Measurements from ENCODE around the gene LCN15.
"Not testable (repeated sequence)": the region's sequence is repeated elsewhere in the genome, so short reads cannot be mapped to it uniquely, and the experiment has no call there.

The LCN15 gene

DNA sequence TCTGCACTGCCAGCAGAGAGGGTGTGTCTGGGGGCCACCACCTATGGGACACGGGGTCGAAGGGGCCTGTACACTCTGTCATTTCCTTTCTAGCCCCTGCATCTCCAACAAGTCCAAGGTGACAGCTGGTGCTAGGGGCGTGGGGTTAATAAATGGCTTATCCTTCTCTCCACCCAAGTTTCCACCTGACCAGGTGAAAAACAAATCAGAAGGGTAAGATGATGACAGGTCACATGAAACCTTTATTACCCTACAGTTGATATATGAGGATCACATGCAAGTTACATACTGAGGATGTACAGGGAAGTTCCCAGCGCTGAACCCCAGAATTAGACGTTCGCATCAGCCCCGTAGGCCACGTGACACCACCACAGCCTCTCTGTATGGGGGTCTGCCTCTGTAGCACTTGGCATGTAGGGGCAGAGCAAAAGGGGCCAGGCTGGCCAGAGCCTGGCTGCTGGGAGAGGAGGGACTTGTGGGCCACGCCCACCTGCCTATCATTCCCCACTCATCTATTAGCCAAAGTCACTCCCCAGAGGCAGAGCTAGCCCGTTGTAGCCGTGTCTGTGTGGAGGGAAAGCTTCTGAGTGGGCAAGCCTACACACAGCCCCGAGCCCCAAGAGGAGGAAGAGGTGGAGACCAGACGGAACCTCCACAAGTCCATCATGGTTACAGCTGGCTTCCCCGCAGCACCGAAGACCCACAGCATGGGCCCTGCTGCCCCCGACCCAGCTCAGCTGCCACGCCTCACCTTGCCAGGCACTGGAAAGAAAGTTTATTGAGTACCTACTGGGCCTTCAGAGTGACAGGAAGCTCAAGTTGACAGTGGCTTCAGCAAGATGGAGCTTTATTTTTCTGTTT lies 29.0 kb upstream of the LCN15 start:
- H3K9me3 ChIP-seq (ENCODE audit: control insufficient read depth, insufficient read depth, low read depth, low read length): no peaks in the 10 kb centered on the region
- H3K4me3 ChIP-seq (ENCODE audit: low read depth, low read length): no peak overlapping the region
- H3K27ac ChIP-seq (ENCODE audit: low read depth, low read length): no peak overlapping the region
- peaks cover 6% of the 10 kb centered on the region; the same call in 1 of the 2 replicates for H3K36me3 ChIP-seq (ENCODE audit: control insufficient read depth, insufficient read depth, low read length)
- H3K9ac ChIP-seq (ENCODE audit: low read length): peak overlapping the region; percentile 15
- peaks cover 33% of the 10 kb centered on the region for H3K4me1 ChIP-seq (ENCODE audit: control insufficient read depth, insufficient read depth, low read length)
- H3K27me3 ChIP-seq (ENCODE audit: control insufficient read depth, insufficient read depth, low read length): no peaks in the 10 kb centered on the region

DNA sequence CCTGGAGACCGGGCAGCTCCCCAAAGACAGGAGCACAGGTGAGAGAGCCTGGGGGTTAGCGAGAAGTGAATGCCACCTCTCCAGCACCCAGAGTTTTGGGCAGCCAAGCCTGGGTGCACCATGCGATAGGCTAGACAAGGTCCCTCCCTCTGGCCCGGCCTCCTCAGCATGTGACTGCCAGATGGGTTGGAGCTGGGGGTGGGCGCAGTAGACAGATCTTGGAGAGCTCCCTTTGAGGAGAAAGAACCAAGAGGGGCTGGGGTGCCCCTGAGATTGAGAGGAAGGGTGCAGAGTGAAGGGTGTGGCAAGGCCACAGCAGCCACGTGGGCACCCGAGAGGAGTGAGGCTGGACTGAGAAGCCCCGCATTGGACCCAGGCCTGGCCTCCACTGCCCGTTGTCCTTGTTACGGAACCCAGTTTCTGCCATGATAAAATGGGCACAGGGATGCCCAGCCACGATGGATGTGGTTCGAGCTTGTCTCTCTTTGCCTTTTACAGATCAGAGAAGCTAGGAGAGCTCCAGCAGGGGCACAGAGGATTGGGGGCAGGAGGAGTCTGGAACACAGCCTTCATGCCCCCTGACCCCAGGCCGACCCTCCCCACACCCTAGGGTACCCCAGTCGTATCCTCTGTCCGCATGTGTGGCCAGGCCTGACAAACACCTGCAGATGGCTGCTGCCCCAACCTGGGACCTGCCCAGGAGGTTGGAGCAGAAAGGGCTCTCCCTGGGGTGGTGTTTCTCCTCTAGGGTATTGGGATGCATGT lies 28.2 kb upstream of the LCN15 start:
- H3K4me3 ChIP-seq (ENCODE audit: low read depth, low read length): peak overlapping the region; percentile 92
- peaks cover 39% of the 10 kb centered on the region for H3K4me1 ChIP-seq (ENCODE audit: control insufficient read depth, insufficient read depth, low read length)

DNA sequence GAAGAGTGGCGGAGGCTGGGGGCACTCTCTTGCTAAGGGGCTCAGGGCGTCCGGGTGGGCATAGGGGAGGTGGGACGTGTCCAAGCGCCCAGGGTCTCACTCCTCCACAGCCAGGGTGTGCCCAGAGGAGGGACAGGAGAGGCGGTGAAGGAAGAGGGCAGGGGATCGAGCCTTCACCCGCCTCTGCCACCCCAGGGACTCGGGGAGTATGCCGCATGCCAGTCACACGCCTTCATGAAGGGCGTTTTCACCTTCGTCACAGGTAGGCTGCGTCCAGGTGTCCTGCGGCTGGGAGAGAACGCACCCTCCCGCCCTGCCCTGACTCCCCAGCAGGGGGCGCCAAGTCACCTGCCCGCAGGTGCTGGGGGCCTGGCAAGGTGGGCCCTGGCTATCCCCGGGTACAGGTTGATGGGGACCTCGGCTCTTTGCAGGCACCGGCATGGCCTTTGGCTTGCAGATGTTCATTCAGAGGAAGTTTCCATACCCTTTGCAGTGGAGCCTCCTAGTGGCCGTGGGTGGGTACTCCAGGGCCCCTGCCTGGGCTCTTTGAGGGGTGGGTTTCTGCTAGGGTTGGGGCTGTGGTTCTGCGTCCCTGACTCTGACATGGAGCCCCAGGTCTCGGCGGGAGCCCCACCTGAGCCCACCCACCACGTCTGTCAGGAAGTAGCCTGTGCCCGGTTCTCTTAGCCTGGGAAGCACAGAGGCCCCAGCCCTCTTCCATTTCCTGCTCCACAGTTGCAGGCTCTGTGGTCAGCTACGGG lies 27.4 kb upstream of the LCN15 start:
- Histone ChIP-seq H3K9ac (ENCODE audit: low read length) (peak overlapping the region; percentile 70), H3K4me3 (ENCODE audit: low read depth, low read length) (peak overlapping the region; percentile 92), H3K27ac (ENCODE audit: low read depth, low read length) (peak overlapping the region; percentile 80; the same call in 1 of the 2 replicates), H3K36me3 (ENCODE audit: control insufficient read depth, insufficient read depth, low read length) (peaks cover 6% of the 10 kb centered on the region; the same call in 1 of the 2 replicates), H3K27me3 (ENCODE audit: control insufficient read depth, insufficient read depth, low read length) (no peaks in the 10 kb centered on the region), H3K4me1 (ENCODE audit: control insufficient read depth, insufficient read depth, low read length) (peaks cover 36% of the 10 kb centered on the region), H3K9me3 (ENCODE audit: control insufficient read depth, insufficient read depth, low read depth, low read length) (no peaks in the 10 kb centered on the region)

More for the DNA sequence above, 28.2 kb upstream of the LCN15 start:
- Histone ChIP-seq H3K27ac (ENCODE audit: low read depth, low read length) (no peak overlapping the region), H3K9me3 (ENCODE audit: control insufficient read depth, insufficient read depth, low read depth, low read length) (no peaks in the 10 kb centered on the region), H3K9ac (ENCODE audit: low read length) (peak overlapping the region; percentile 70), H3K36me3 (ENCODE audit: control insufficient read depth, insufficient read depth, low read length) (peaks cover 6% of the 10 kb centered on the region; the same call in 1 of the 2 replicates), H3K27me3 (ENCODE audit: control insufficient read depth, insufficient read depth, low read length) (no peaks in the 10 kb centered on the region)

DNA sequence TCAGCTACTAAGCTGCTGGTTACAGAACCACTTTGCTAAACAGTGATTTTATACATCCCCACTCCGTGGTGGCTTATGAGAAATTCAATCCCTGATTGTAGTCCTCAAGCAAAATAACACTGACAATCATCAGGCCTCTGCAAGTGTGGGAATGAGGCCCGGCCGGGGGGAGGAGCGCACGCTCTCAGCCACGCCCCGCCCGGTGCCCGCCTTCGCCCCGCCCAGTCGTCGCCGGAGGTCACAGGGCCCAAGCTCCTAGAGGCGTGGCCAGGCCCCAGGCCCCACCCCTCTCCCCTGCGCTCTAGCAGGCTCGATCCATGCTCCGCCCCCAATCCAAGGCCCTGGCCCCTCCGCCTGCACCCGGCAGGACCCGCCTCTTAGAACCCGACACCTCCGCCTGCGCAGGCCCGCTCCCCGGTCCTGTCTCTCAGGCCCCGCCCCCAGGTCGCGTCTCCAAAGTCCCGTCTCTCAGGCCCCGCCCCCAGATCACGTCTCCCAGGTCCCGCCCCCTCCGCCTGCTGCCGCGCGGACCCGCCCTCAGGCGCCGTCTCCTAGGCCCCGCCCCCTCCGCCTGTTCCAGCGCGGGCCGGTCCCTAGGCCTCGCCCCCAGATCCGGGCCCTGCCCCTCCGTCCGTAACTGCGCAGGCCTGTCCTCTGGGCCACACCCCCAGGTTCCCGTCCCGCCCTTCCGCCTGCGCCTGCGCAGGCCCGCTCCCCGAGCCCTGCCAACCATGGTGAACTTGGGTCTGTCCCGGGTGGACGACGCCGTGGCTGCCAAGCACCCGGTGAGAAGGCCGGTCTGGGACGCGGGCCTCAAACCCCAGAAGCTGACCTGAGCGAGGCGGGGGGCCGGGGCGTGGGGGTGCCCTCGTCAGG lies 26.6 kb upstream of the LCN15 start, which contains the start of gene TMEM141:
TSS of gene TMEM141 (plus strand) at position 705 of the 876 bp plus-strand sequence. CDS start at position 732, 27 bp downstream.
- Histone ChIP-seq H3K27me3 (ENCODE audit: control insufficient read depth, insufficient read depth, low read length) (no peaks in the 10 kb centered on the region), H3K9ac (ENCODE audit: low read length) (peak within 1 kb of the TSS; percentile 70), H3K9me3 (ENCODE audit: control insufficient read depth, insufficient read depth, low read depth, low read length) (no peaks in the 10 kb centered on the region), H3K27ac (ENCODE audit: low read depth, low read length) (peak within 1 kb of the TSS; percentile 80; the same call in 1 of the 2 replicates), H3K4me3 (ENCODE audit: low read depth, low read length) (peak within 1 kb of the TSS; percentile 92), H3K36me3 (ENCODE audit: control insufficient read depth, insufficient read depth, low read length) (peaks cover 6% of the 10 kb centered on the region; the same call in 1 of the 2 replicates), H3K4me1 (ENCODE audit: control insufficient read depth, insufficient read depth, low read length) (peaks cover 28% of the 10 kb centered on the region)

DNA sequence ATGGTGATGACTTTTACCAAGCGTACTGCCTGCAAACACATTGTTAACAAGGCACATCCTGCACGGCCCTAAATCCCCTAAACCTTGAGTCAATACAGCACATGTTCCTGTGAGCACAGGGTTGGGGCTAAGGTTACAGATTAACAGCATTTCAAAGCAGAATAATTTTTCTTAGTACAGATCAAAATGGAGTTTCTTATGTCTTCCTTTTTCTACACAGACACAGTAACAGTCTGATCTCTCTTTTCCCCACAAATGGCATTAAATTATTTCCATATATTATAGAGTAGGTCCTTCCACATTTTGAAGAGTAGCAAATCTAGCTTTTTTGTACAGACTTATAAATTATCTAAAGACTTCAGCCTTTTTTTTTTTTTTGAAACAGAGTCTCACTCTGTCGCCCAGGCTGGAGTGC lies 25.2 kb upstream of the LCN15 start:
- Histone ChIP-seq H3K9ac (ENCODE audit: low read length) (peak overlapping the region; percentile 25), H3K27ac (ENCODE audit: low read depth, low read length) (no peak overlapping the region; the same call in 1 of the 2 replicates), H3K9me3 (ENCODE audit: control insufficient read depth, insufficient read depth, low read depth, low read length) (no peaks in the 10 kb centered on the region), H3K36me3 (ENCODE audit: control insufficient read depth, insufficient read depth, low read length) (peaks cover 6% of the 10 kb centered on the region; the same call in 1 of the 2 replicates), H3K27me3 (ENCODE audit: control insufficient read depth, insufficient read depth, low read length) (no peaks in the 10 kb centered on the region), H3K4me3 (ENCODE audit: low read depth, low read length) (no peak overlapping the region), H3K4me1 (ENCODE audit: control insufficient read depth, insufficient read depth, low read length) (peaks cover 20% of the 10 kb centered on the region)

DNA sequence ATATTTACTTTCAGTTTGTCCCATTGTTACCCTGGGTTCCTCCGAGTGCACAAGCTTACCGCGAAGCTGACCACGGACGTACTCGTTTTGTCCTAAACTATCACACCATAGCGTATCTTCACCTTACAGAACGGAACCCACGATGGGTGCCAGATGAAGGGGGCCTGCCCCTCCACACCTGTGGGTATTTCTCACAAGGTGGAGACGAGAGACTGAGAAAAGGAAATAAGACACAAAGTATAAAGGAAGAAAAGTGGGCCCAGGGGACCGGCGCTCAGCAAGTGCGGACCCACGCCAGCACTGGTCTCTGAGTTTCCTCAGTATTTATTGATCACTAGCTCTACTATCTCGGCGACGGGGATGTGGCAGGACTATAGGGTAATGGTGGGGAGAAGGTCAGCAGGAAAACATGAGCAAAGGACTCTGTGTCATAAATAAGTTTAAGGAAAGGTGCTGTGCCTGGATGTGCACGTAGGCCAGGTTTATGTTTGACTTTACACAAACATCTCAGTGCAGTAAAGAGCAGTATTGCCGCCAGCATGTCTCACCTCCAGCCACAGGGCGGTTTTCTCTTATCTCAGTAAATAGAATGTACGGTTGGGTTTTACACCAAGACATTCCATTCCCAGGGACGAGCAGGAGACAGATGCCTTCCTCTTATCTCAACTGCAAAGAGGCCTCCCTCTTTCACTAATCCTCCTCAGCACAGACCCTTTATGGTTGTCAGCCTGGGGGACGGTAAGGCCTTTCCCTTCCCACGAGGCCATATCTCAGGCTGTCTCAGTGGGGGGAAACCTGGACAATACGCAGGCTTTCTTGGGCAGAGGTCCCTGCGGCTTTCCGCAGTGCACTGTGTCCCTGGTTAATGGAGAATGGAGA lies 24.6 kb upstream of the LCN15 start:
- not testable (repeated sequence) for H3K4me3 ChIP-seq (ENCODE audit: low read depth, low read length)

DNA sequence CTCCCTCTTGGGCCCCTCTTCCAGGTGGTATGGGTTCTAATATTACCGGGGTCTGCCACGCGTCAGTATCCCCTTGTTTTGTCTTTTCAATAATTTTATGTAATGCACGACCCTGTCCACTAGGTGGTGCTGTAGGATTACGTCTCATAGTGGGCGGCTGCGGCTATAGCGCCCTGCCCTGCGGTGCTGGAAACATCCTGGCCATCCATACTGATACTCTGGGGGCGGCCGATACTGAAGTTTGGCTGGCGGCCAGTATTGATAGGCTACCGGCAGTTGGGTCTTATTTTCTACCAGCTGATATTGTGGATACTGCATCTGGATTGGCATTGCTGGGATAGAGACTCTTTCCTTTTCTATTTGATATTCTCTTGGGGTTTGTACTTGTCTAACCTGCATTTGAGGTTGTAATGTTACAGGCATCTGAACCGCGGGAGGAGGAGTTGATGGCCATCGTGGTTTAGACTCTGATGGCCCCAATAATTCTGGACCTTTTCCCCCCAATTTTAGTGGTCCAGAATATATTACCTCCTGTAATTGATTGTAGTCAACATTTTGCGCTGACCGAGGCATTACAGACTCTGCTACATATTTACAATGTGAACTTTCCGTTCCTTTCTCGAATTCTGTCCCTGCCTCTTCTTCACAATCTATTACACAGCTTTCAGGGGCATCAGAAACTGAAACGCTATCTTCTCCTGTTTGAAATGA lies 23.5 kb upstream of the LCN15 start:
- Histone ChIP-seq H3K4me3 (ENCODE audit: low read depth, low read length) (no peak overlapping the region; the same call in 1 of the 2 replicates), H3K27me3 (ENCODE audit: control insufficient read depth, insufficient read depth, low read length) (no peaks in the 10 kb centered on the region), H3K27ac (ENCODE audit: low read depth, low read length) (no peak overlapping the region), H3K4me1 (ENCODE audit: control insufficient read depth, insufficient read depth, low read length) (peaks cover 16% of the 10 kb centered on the region), H3K9ac (ENCODE audit: low read length) (no peak overlapping the region), H3K9me3 (ENCODE audit: control insufficient read depth, insufficient read depth, low read depth, low read length) (no peaks in the 10 kb centered on the region), H3K36me3 (ENCODE audit: control insufficient read depth, insufficient read depth, low read length) (peaks cover 4% of the 10 kb centered on the region; the same call in 1 of the 2 replicates)

More for the DNA sequence above, 24.6 kb upstream of the LCN15 start:
- not testable (repeated sequence) for H3K36me3 ChIP-seq (ENCODE audit: control insufficient read depth, insufficient read depth, low read length); H3K9me3 ChIP-seq (ENCODE audit: control insufficient read depth, insufficient read depth, low read depth, low read length); H3K27me3 ChIP-seq (ENCODE audit: control insufficient read depth, insufficient read depth, low read length)
- peak overlapping the region; percentile 39; the same call in 1 of the 2 replicates for H3K27ac ChIP-seq (ENCODE audit: low read depth, low read length)
- H3K4me1 ChIP-seq (ENCODE audit: control insufficient read depth, insufficient read depth, low read length): peaks cover 20% of the 10 kb centered on the region
- H3K9ac ChIP-seq (ENCODE audit: low read length): peak overlapping the region; percentile 57

DNA sequence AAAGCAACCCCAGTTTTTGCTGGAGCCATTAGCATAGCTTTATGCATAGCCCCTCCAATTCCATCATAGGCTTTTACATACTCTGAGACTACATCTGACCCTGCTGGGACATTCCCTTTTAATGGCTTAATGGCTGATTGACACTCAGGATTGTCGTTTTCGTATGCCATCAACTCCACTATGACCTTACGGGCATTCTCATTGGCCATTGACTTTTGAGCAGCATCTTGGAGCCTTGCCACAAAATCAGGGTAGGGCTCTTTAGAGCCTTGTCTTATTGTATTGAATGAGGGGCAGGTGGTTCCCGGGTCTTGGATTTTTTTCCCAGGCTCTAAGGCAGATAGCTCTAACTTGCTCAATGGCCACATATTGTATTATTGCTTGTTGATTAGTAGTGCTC lies 22.7 kb upstream of the LCN15 start:
- not testable (repeated sequence) for H3K27me3 ChIP-seq (ENCODE audit: control insufficient read depth, insufficient read depth, low read length); H3K9me3 ChIP-seq (ENCODE audit: control insufficient read depth, insufficient read depth, low read depth, low read length); H3K9ac ChIP-seq (ENCODE audit: low read length); H3K27ac ChIP-seq (ENCODE audit: low read depth, low read length); H3K36me3 ChIP-seq (ENCODE audit: control insufficient read depth, insufficient read depth, low read length); H3K4me3 ChIP-seq (ENCODE audit: low read depth, low read length)
- H3K4me1 ChIP-seq (ENCODE audit: control insufficient read depth, insufficient read depth, low read length): peaks cover 13% of the 10 kb centered on the region

DNA sequence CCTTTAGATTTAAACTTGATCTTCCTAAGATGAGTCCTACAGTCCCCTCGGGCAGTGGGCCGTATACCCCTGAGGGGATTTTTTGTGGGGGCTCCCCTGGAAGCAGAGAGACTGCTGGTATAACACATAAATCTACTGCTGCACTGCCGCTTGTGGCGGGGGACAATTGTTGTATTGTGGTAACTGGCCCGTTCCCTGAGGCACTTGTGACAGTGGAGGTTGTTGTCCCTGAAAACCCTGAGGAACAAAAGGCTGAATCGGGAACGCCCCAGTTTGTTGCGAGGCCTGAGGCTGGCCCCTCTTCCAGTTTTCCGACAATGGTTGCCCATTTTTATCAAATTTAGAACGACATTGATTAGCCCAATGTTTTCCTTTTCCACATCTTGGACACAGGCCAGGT lies 22.1 kb upstream of the LCN15 start:
- Histone ChIP-seq H3K27me3 (ENCODE audit: control insufficient read depth, insufficient read depth, low read length) (no peaks in the 10 kb centered on the region), H3K9me3 (ENCODE audit: control insufficient read depth, insufficient read depth, low read depth, low read length) (no peaks in the 10 kb centered on the region), H3K4me1 (ENCODE audit: control insufficient read depth, insufficient read depth, low read length) (peaks cover 13% of the 10 kb centered on the region), H3K36me3 (ENCODE audit: control insufficient read depth, insufficient read depth, low read length) (no peaks in the 10 kb centered on the region), H3K4me3 (ENCODE audit: low read depth, low read length) (no peak overlapping the region), H3K27ac (ENCODE audit: low read depth, low read length) (no peak overlapping the region), H3K9ac (ENCODE audit: low read length) (no peak overlapping the region)
